Suprapubic skin (tissue), 4 donors: ENCODE measurements around the gene JAZF1. TPM values are rescaled to one million over a fixed set of nuclear protein-coding genes. Genes with fewer than 3 reads are reported as not detected.

ENCODE experiments used
- DNase-seq, 2 donors: peaks; one replicate each; pipeline ENCODE4 v3.0.0-alpha.2; 2019; ENCODE audit warnings: low spot score in 2 of 2
- H3K27ac ChIP-seq: fragments of 200-600 bp; sonication (generic); one replicate; pipeline ENCODE4 v1.5.1; 2019
- H3K27me3 ChIP-seq: fragments of 200-600 bp; sonication (generic); one replicate; pipeline ENCODE4 v1.5.1; 2019
- H3K36me3 ChIP-seq: fragments of 200-600 bp; sonication (generic); one replicate; pipeline ENCODE4 v1.5.1; 2019
- H3K4me1 ChIP-seq: fragments of 200-600 bp; sonication (generic); one replicate; pipeline ENCODE4 v1.5.1; 2019
- H3K4me3 ChIP-seq: fragments of 200-600 bp; sonication (generic); one replicate; pipeline ENCODE4 v1.5.1; 2019; ENCODE audit warnings: mild to moderate bottlenecking
- H3K9me3 ChIP-seq: fragments of 200-600 bp; sonication (generic); one replicate; pipeline ENCODE4 v1.5.1; 2019
- CTCF ChIP-seq, 2 donors: fragments of 200-600 bp in 1 of 2; fragments of 450-650 bp in 1 of 2; sonication (generic) in 1 of 2; IDR thresholded peaks; one replicate each; pipeline ENCODE4 v1.5.1; 2016 to 2019; ENCODE audit warnings: antibody characterized with exemption in 2 of 2, mild to moderate bottlenecking in 1 of 2, moderate library complexity in 1 of 2
- EP300 ChIP-seq: sonication (generic); formaldehyde crosslinking; IDR thresholded peaks from one replicate; pipeline ENCODE4 v1.6.1; 2017; ENCODE audit warnings: antibody characterized with exemption
- POLR2A ChIP-seq, 2 donors: fragments of 450-650 bp; IDR thresholded peaks; one replicate each; pipeline ENCODE4 v1.6.1; 2017; ENCODE audit warnings: antibody characterized with exemption in 2 of 2, mild to moderate bottlenecking in 2 of 2, moderate library complexity in 2 of 2
- POLR2AphosphoS5 ChIP-seq, 3 donors: sonication (generic); formaldehyde crosslinking; IDR thresholded peaks; one replicate each; pipeline ENCODE4 v1.6.1; 2017; ENCODE audit warnings: antibody characterized with exemption in 3 of 3
- WGBS: methylation state at CpG from one replicate; pipeline ENCODE4 v1.1.5; 2018; 5-methylcytosine and 5-hydroxymethylcytosine counted together
- total RNA-seq, 4 donors: library from RNA; depleted of rRNA; stranded (reverse); fragments of >200 nt; gene quantifications; one replicate each; pipeline ENCODE4 v1.1.0, GENCODE V29; 2016

The JAZF1 gene
- total RNA-seq, 4 donors from 2014 or later, result 5.0 to 8.4 (median 7.4) TPM

GRCh38 chr7:27836536-27836935 is 344.1 kb downstream of the JAZF1 start:
- no peak overlapping the region for H3K4me3 ChIP-seq
- H3K27ac ChIP-seq, result no peak overlapping the region
- DNase-seq, result no peak
- 96% methylated on average over 2 of the region's 2 CpGs for WGBS
- TF ChIP-seq EP300 (no peak), POLR2AphosphoS5 (IDR thresholded peaks at IDR 0.05) (no peak), POLR2A (IDR thresholded peaks at IDR 0.05) (no peak), CTCF (IDR thresholded peaks at IDR 0.05) (no peak)
- peaks cover 27% of the 10 kb centered on the region for H3K36me3 ChIP-seq
- no peaks in the 10 kb centered on the region for H3K27me3 ChIP-seq
- H3K4me1 ChIP-seq, result no peaks in the 10 kb centered on the region
- no peaks in the 10 kb centered on the region for H3K9me3 ChIP-seq

DNA sequence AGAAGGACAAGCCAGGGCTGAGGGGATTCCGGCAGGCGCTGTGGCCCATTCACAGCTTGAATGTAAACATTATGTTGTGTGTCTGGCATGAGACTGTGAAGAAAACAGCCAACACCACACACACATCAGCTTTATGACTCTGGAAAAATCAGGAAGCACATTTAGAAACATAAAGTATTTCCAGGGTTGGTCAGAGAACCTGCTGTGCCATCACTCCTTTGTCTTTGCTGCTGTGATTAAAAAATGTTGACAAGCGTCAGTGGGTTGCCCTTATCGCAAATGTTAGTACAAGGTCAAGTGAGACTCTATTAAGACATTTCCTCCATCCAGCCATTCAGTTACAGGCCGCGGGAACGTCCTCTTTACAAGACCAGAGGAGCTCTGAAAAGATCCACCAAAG is 345.2 kb downstream of the JAZF1 start:
- Histone ChIP-seq H3K27me3 (no peaks in the 10 kb centered on the region), H3K4me1 (no peaks in the 10 kb centered on the region), H3K4me3 (no peak overlapping the region), H3K9me3 (no peaks in the 10 kb centered on the region), H3K27ac (no peak overlapping the region), H3K36me3 (peaks cover 24% of the 10 kb centered on the region)
- 85% methylated on average over 7 of the region's 7 CpGs for WGBS
- DNase-seq, result no peak
- TF ChIP-seq EP300 (no peak), POLR2A (IDR thresholded peaks at IDR 0.05) (no peak), CTCF (IDR thresholded peaks at IDR 0.05) (no peak), POLR2AphosphoS5 (IDR thresholded peaks at IDR 0.05) (no peak)

DNA sequence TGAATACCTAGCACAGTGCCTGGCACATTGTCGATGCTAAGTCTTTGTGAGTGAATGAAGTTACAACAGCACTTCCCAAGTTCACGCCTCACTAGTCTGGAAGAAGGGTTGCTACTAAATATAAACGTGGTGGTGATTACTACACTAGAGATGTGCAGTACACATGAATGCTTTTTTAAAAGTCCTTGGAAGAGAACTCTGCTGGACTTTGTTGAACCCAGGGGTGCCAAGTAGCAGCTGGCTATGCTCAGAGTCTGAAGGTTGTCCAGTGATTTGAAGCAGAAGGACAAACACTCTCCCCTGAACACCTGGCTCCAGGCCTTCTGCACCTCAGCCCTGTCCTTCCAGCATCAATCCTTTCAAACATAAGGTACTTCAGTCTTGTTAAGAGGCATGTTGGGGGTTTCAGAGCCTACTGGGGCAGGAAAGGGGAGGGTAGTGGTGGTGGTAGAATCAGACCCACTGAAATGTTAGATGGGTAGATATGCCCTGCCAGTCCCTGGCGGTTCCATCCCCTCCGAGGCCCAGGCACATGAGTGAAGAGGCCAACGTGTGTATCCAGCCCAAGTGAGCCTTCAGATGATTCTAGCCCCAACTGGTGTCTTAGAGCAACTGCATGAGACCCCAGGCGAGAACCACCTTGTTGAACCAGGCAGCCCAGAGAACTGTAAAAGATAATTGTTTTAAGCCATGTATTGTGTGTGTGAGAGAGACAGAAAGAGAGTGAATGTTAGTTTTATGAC is 346.2 kb downstream of the JAZF1 start:
- no peaks in the 10 kb centered on the region for H3K27me3 ChIP-seq
- peaks cover 25% of the 10 kb centered on the region for H3K36me3 ChIP-seq
- H3K4me1 ChIP-seq, result no peaks in the 10 kb centered on the region
- no peak overlapping the region for H3K4me3 ChIP-seq
- TF ChIP-seq POLR2AphosphoS5 (IDR thresholded peaks at IDR 0.05) (no peak), CTCF (IDR thresholded peaks at IDR 0.05) (no peak), POLR2A (IDR thresholded peaks at IDR 0.05) (no peak), EP300 (no peak)
- WGBS, result 90% methylated on average over 7 of the region's 7 CpGs
- no peak for DNase-seq
- H3K27ac ChIP-seq, result no peak overlapping the region
- H3K9me3 ChIP-seq, result no peaks in the 10 kb centered on the region

DNA sequence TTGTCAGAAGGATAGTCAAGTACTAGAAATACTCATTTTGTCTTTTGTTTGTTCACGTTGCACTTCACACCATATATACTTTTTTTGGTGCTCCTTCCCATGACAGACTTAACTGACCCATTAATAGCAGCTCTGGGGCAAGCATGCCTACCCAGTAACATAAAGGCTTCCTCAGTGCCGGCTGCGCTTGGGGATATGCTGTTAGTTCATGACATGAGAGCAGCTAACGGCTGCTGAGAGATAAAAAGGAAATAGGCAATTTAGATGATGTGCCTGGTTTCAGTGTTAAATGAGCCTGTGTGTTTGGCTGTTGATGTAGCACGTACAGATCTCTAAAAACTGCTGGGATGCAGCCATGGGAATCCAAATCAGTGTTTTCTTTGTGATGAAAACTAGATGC is 354.2 kb downstream of the JAZF1 start:
- H3K36me3 ChIP-seq, result peaks cover 40% of the 10 kb centered on the region
- no peak overlapping the region for H3K4me3 ChIP-seq
- WGBS, result 90% methylated on average over 5 of the region's 5 CpGs
- no peak for TF ChIP-seq POLR2AphosphoS5 (IDR thresholded peaks at IDR 0.05)
- TF ChIP-seq CTCF (IDR thresholded peaks at IDR 0.05), result no peak
- no peak for TF ChIP-seq POLR2A (IDR thresholded peaks at IDR 0.05)
- TF ChIP-seq EP300, result no peak
- no peaks in the 10 kb centered on the region for H3K27me3 ChIP-seq
- no peaks in the 10 kb centered on the region for H3K9me3 ChIP-seq
- H3K27ac ChIP-seq, result no peak overlapping the region
- H3K4me1 ChIP-seq, result no peaks in the 10 kb centered on the region
- DNase-seq, result no peak

DNA sequence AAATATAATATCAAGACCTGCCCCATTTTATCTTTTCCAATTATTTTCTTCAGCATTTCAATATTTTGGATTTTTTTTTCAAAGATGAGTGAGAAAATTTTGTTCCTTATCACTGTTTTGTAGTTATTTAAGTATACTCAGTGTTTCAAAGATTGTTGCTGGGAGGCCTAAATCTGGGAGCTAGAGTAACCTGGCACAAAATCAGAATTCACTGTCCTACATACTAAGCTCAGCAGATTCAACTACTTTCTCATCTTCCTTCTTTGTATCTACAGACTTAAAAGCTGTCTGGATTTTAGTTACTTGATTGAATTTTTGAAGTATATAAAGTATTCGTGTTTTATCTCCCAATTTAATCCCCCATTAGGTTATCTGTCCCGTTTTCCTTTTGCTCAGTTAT is 354.7 kb downstream of the JAZF1 start:
- no peaks in the 10 kb centered on the region for H3K27me3 ChIP-seq
- TF ChIP-seq CTCF (IDR thresholded peaks at IDR 0.05) (no peak), POLR2AphosphoS5 (IDR thresholded peaks at IDR 0.05) (no peak), EP300 (no peak), POLR2A (IDR thresholded peaks at IDR 0.05) (no peak)
- no peak overlapping the region for H3K27ac ChIP-seq
- H3K4me1 ChIP-seq, result no peaks in the 10 kb centered on the region
- 82% methylated on average over 2 of the region's 2 CpGs for WGBS
- H3K36me3 ChIP-seq, result peaks cover 40% of the 10 kb centered on the region
- H3K4me3 ChIP-seq, result no peak overlapping the region
- no peak for DNase-seq
- H3K9me3 ChIP-seq, result no peaks in the 10 kb centered on the region
